Thymus (tissue), 11 donors: ENCODE data around the gene LMO1. TPM values are rescaled to one million over a fixed set of nuclear protein-coding genes. Genes with fewer than 3 reads are reported as not detected.

Experiments
- DNase-seq, 9 donors: peaks; one replicate each; pipeline ENCODE4 v3.0.0-alpha.2; 2013; ENCODE audit warnings: low spot score in 9 of 9, low read depth in 6 of 9, missing footprints in 1 of 9
- H3K27ac ChIP-seq, 2 donors: one replicate each; pipeline ENCODE4 v1.5.1; 2013; ENCODE audit warnings: control low read depth in 1 of 2, low read depth in 1 of 2, low read length in 1 of 2, mild to moderate bottlenecking in 1 of 2, moderate library complexity in 1 of 2
- H3K27me3 ChIP-seq, 2 donors: one replicate each; pipeline ENCODE4 v1.5.1; 2013; ENCODE audit warnings: low read length in 1 of 2; ENCODE audit not compliant: control insufficient read depth in 2 of 2, insufficient read depth in 1 of 2
- H3K36me3 ChIP-seq, 2 donors: one replicate each; pipeline ENCODE4 v1.5.1; 2013; ENCODE audit warnings: low read length in 1 of 2, mild to moderate bottlenecking in 1 of 2, moderate library complexity in 1 of 2; ENCODE audit not compliant: control insufficient read depth in 2 of 2, insufficient read depth in 2 of 2
- H3K4me1 ChIP-seq, 2 donors: one replicate each; pipeline ENCODE4 v1.5.1; 2013; ENCODE audit warnings: low read length in 2 of 2; ENCODE audit not compliant: control insufficient read depth in 2 of 2, insufficient read depth in 2 of 2
- H3K4me3 ChIP-seq, 2 donors: one replicate each; pipeline ENCODE4 v1.5.1; 2013; ENCODE audit warnings: low read length in 2 of 2, control low read depth in 1 of 2, mild to moderate bottlenecking in 1 of 2
- H3K9me3 ChIP-seq, 2 donors: one replicate each; pipeline ENCODE4 v1.5.1; 2013; ENCODE audit warnings: low read length in 1 of 2, mild to moderate bottlenecking in 1 of 2; ENCODE audit not compliant: control insufficient read depth in 2 of 2, insufficient read depth in 1 of 2
- WGBS: extraction: QIAGEN DNeasy Blood & Tissue Kit; methylation state at CpG from one replicate; pipeline ENCODE4 v1.1.7; 2013; 5-methylcytosine and 5-hydroxymethylcytosine counted together
- polyA plus RNA-seq: library from polyadenylated mRNA; stranded (reverse); fragments of 200-250 nt; gene quantifications from one replicate; pipeline ENCODE4 v1.2.3, GENCODE V29; 2013
- total RNA-seq: library from RNA; stranded (reverse); fragments of 120-200 nt; gene quantifications from one replicate; pipeline ENCODE4 v1.2.4, GENCODE V29; 2013
- donor health status: healthy.

The LMO1 gene
- total and polyA plus RNA-seq, 2 donors, result 0.05 to 0.32 TPM

- no peak overlapping the region for H3K27ac ChIP-seq
- no peaks in the 10 kb centered on the region for H3K9me3 ChIP-seq
- H3K27me3 ChIP-seq, result no peaks in the 10 kb centered on the region
- no peak overlapping the region for H3K4me3 ChIP-seq
- 97% methylated on average over 2 of the region's 2 CpGs for WGBS
- DNase-seq, result no peak
- H3K36me3 ChIP-seq, result no peaks in the 10 kb centered on the region
- peaks cover 0 to 2% of the 10 kb centered on the region in 2 donors for H3K4me1 ChIP-seq
Measured at GRCh38 chr11:8199676-8200075, 64.0 kb downstream of the LMO1 start.

GRCh38 chr11:8196749-8197148 is 66.9 kb downstream of the LMO1 start:
- Histone ChIP-seq H3K9me3 (no peaks in the 10 kb centered on the region), H3K27me3 (no peaks in the 10 kb centered on the region), H3K36me3 (no peaks in the 10 kb centered on the region), H3K27ac (no peak overlapping the region), H3K4me3 (no peak overlapping the region), H3K4me1 (peaks cover 0 to 2% of the 10 kb centered on the region in 2 donors)
- DNase-seq, result no peak

- 82% methylated on average over 4 of the region's 4 CpGs for WGBS
- no peaks in the 10 kb centered on the region for H3K27me3 ChIP-seq
- H3K4me3 ChIP-seq, result no peak overlapping the region
- no peak for DNase-seq
- no peaks in the 10 kb centered on the region for H3K36me3 ChIP-seq
- no peak overlapping the region for H3K27ac ChIP-seq
- no peaks in the 10 kb centered on the region for H3K9me3 ChIP-seq
- H3K4me1 ChIP-seq, result no peaks in the 10 kb centered on the region
Measured at GRCh38 chr11:8194956-8195355, 68.7 kb downstream of the LMO1 start.

GRCh38 chr11:8192896-8193209 is 70.8 kb downstream of the LMO1 start:
- 61% methylated on average over 5 of the region's 5 CpGs for WGBS
- DNase-seq, result no peak
- no peak overlapping the region for H3K27ac ChIP-seq
- H3K27me3 ChIP-seq, result no peaks in the 10 kb centered on the region
- H3K4me1 ChIP-seq, result no peaks in the 10 kb centered on the region
- H3K9me3 ChIP-seq, result no peaks in the 10 kb centered on the region
- no peak overlapping the region for H3K4me3 ChIP-seq
- H3K36me3 ChIP-seq, result no peaks in the 10 kb centered on the region

GRCh38 chr11:8192016-8192895 is 71.4 kb downstream of the LMO1 start:
- H3K9me3 ChIP-seq, result no peaks in the 10 kb centered on the region
- no peaks in the 10 kb centered on the region for H3K36me3 ChIP-seq
- peak in 6 of 9 donors; percentile 7 to 49 (median 18) for DNase-seq
- no peaks in the 10 kb centered on the region for H3K27me3 ChIP-seq
- no peaks in the 10 kb centered on the region for H3K4me1 ChIP-seq
- 77% methylated on average over 19 of the region's 19 CpGs for WGBS
- H3K4me3 ChIP-seq, result no peak overlapping the region
- H3K27ac ChIP-seq, result no peak overlapping the region

- WGBS, result 48% methylated on average over 2 of the region's 2 CpGs
- H3K27me3 ChIP-seq, result no peaks in the 10 kb centered on the region
- no peaks in the 10 kb centered on the region for H3K4me1 ChIP-seq
- H3K4me3 ChIP-seq, result no peak overlapping the region
- no peak overlapping the region for H3K27ac ChIP-seq
- H3K36me3 ChIP-seq, result no peaks in the 10 kb centered on the region
- H3K9me3 ChIP-seq, result no peaks in the 10 kb centered on the region
- no peak for DNase-seq
Measured at GRCh38 chr11:8190431-8190830, 73.2 kb downstream of the LMO1 start.

- 94% methylated on average over 2 of the region's 2 CpGs for WGBS
- no peaks in the 10 kb centered on the region for H3K36me3 ChIP-seq
Measured at GRCh38 chr11:8186429-8186828, 77.2 kb downstream of the LMO1 start.

GRCh38 chr11:8183111-8183510 is 80.6 kb downstream of the LMO1 start:
- 84% methylated on average over 5 of the region's 5 CpGs for WGBS
- Histone ChIP-seq H3K27me3 (peaks cover 0 to 2% of the 10 kb centered on the region in 2 donors), H3K9me3 (no peaks in the 10 kb centered on the region), H3K27ac (no peak overlapping the region), H3K36me3 (no peaks in the 10 kb centered on the region), H3K4me3 (no peak overlapping the region), H3K4me1 (no peaks in the 10 kb centered on the region)
- DNase-seq, result no peak

More at GRCh38 chr11:8186429-8186828, 77.2 kb downstream of the LMO1 start:
- H3K27me3 ChIP-seq, result no peaks in the 10 kb centered on the region
- no peak for DNase-seq
- no peaks in the 10 kb centered on the region for H3K9me3 ChIP-seq
- no peak overlapping the region for H3K4me3 ChIP-seq
- no peak overlapping the region for H3K27ac ChIP-seq
- no peaks in the 10 kb centered on the region for H3K4me1 ChIP-seq

GRCh38 chr11:8180469-8180868 is 83.2 kb downstream of the LMO1 start:
- H3K27ac ChIP-seq, result no peak overlapping the region
- peaks cover 0 to 3% of the 10 kb centered on the region in 2 donors for H3K27me3 ChIP-seq
- DNase-seq, result no peak
- no peaks in the 10 kb centered on the region for H3K36me3 ChIP-seq
- H3K9me3 ChIP-seq, result no peaks in the 10 kb centered on the region
- 64% methylated on average over 4 of the region's 4 CpGs for WGBS
- no peak overlapping the region for H3K4me3 ChIP-seq
- no peaks in the 10 kb centered on the region for H3K4me1 ChIP-seq
